OCI-LY3 (cell line): Measurements from ENCODE around the gene PLA2G4D.

Experiments
- EZH2phosphoT487 ChIP-seq: fragments of 200-600 bp; shearing (Covaris generic); IDR thresholded peaks from 2 replicates; pipeline ENCODE4 v1.6.1; 2018; ENCODE audit warnings: antibody characterized with exemption, mixed run types, low read depth
- TF ChIP-seq, protein P1 (sequence below): fragments of 200-600, 300-600 bp; sonication (generic); IDR thresholded peaks from 2 replicates; pipeline ENCODE4 v1.5.1; 2014; ENCODE audit warnings: antibody characterized with exemption, low read length, low read depth

DNA sequence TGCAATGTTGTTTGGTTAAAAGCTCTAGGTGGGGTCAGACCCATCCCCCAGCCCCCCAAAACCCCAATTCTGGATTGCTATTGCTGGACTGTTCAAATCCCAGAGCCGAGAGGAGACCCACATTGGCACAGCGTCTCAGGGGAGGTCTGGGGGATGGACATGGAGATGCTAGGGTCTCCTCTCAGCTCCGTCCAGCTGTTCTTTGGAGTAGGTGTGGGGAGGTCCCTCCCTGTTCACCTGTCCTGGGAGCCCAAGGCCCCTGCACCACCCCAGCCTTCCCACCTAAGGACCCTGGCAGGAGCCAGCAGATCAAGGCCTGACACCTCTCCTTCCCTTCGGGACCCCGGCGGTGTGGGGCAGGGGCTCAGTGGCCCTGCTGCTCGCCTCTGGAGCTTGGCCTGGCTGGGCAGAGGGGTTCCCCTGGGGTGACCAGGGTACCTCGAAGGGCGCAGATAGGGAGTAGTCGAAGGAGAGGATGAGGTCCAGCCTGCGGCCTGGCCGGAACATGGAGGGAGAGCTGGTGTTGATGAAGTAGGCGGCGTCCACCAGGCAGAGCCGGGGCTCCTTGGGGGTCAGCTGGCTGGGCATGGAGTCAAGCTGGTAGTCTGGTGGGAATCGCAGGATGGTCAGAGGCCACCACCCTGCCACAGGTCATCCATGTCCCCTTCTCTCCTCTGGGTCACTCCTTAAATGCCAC lies 23.9 kb downstream of the PLA2G4D start:
- TF ChIP-seq, protein P1, sequence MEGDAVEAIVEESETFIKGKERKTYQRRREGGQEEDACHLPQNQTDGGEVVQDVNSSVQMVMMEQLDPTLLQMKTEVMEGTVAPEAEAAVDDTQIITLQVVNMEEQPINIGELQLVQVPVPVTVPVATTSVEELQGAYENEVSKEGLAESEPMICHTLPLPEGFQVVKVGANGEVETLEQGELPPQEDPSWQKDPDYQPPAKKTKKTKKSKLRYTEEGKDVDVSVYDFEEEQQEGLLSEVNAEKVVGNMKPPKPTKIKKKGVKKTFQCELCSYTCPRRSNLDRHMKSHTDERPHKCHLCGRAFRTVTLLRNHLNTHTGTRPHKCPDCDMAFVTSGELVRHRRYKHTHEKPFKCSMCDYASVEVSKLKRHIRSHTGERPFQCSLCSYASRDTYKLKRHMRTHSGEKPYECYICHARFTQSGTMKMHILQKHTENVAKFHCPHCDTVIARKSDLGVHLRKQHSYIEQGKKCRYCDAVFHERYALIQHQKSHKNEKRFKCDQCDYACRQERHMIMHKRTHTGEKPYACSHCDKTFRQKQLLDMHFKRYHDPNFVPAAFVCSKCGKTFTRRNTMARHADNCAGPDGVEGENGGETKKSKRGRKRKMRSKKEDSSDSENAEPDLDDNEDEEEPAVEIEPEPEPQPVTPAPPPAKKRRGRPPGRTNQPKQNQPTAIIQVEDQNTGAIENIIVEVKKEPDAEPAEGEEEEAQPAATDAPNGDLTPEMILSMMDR, result no peak
- TF ChIP-seq EZH2phosphoT487, result no peak
